GM12801 (cell line): ENCODE results near the gene DMAP1.
A peak's percentile ranks its signal among the peaks of the same experiment; 100 is the strongest.

ENCODE experiments used
- CTCF ChIP-seq: IDR thresholded peaks from one replicate; pipeline ENCODE4 v1.5.1; 2011; ENCODE audit warnings: control low read depth; ENCODE audit not compliant: insufficient read length; ENCODE audit errors: extremely low read depth

The DMAP1 gene

GRCh38 chr1:44212355-44213221 is 683 bp upstream of the DMAP1 start:
- no peak for TF ChIP-seq CTCF

- TF ChIP-seq CTCF, result peak; percentile 60
These were observed 4.6 kb downstream of the DMAP1 start for GRCh38 chr1:44217809-44218410.

GRCh38 chr1:44218503-44219300 is 5.4 kb downstream of the DMAP1 start:
- no peak for TF ChIP-seq CTCF

- no peak for TF ChIP-seq CTCF
These were observed 6.0 kb downstream of the DMAP1 start for GRCh38 chr1:44219301-44219626.

GRCh38 chr1:44220001-44220751 is 6.9 kb downstream of the DMAP1 start:
- no peak for TF ChIP-seq CTCF

- TF ChIP-seq CTCF, result no peak
These were observed 7.5 kb downstream of the DMAP1 start for GRCh38 chr1:44220755-44221154.

GRCh38 chr1:44221769-44222168 is 8.5 kb downstream of the DMAP1 start:
- TF ChIP-seq CTCF, result no peak
